ENCODE data around the gene IQGAP1. TPM values are rescaled to one million over a fixed set of nuclear protein-coding genes. Genes with fewer than 3 reads are reported as not detected.
"Not testable (repeated sequence)": the region's sequence is repeated elsewhere in the genome, so short reads cannot be mapped to it uniquely, and the experiment has no call there.

Gene IQGAP1, protein sequence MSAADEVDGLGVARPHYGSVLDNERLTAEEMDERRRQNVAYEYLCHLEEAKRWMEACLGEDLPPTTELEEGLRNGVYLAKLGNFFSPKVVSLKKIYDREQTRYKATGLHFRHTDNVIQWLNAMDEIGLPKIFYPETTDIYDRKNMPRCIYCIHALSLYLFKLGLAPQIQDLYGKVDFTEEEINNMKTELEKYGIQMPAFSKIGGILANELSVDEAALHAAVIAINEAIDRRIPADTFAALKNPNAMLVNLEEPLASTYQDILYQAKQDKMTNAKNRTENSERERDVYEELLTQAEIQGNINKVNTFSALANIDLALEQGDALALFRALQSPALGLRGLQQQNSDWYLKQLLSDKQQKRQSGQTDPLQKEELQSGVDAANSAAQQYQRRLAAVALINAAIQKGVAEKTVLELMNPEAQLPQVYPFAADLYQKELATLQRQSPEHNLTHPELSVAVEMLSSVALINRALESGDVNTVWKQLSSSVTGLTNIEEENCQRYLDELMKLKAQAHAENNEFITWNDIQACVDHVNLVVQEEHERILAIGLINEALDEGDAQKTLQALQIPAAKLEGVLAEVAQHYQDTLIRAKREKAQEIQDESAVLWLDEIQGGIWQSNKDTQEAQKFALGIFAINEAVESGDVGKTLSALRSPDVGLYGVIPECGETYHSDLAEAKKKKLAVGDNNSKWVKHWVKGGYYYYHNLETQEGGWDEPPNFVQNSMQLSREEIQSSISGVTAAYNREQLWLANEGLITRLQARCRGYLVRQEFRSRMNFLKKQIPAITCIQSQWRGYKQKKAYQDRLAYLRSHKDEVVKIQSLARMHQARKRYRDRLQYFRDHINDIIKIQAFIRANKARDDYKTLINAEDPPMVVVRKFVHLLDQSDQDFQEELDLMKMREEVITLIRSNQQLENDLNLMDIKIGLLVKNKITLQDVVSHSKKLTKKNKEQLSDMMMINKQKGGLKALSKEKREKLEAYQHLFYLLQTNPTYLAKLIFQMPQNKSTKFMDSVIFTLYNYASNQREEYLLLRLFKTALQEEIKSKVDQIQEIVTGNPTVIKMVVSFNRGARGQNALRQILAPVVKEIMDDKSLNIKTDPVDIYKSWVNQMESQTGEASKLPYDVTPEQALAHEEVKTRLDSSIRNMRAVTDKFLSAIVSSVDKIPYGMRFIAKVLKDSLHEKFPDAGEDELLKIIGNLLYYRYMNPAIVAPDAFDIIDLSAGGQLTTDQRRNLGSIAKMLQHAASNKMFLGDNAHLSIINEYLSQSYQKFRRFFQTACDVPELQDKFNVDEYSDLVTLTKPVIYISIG (N-terminal part only)
- total RNA-seq: 260 TPM

DNA sequence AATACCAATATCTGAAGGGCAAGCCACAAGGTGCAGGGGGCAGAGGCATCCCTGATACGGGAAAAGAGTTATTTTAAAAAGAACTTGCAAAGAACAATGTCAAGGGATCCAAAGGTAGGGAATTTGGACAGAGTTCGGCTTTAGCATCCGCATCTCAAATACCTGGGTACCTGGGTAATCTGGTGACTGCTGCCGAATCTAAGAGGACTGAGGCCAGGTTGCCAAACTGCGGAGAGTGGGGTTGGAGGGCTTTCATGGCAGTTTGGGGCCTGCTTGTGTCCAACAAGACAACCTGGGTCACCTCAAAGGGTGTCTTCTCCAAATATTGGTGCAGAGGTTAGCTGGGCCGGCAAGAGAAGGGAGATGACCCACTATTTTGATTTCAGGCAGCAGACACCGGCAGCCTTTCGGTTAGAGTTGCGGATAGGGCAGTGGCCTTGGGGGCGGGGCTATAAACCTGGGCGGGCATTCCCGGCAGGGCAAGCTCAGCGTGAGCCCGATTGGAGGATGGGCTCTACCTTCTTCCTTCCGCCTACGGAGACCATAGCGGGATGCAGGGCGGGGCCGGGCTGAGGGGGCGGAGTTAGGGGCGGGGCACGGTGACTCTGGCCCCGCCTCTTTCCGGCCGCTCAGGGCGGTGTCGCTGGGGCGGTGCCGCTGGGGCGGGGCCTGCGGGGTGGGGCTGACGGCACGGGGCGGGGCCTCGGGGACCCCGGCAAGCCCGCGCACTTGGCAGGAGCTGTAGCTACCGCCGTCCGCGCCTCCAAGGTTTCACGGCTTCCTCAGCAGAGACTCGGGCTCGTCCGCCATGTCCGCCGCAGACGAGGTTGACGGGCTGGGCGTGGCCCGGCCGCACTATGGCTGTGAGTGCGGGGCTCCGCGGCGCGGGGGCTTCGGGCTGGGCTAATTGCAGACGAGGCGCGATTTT lies at the start of gene IQGAP1:
Gene IQGAP1 (plus strand): TSS at position 709 of the 928 bp plus-strand sequence. CDS start 100 bp downstream, at position 809.
- DNase-seq (ENCODE audit: low spot score): peak; percentile 99

DNA sequence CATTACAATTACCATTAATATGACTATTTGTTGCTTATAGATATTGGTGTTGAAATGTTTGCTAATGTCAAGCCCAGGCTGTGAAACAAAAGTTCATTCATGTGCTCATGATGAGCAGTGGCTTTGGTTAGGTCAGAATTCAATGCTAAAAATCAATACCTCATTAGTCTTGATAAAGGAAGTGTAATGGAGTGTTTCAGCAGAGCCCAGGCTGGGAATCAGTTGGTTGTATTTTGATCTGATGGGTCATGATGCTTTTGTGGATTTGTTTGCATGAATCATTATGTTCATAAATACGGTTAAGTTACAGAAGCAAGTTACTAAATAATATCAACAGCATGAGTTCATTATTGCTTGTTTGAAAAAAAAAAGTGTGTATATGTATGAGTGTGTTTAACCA lies 49.5 kb upstream of the IQGAP1 start:
- DNase-seq (ENCODE audit: low spot score): no peak

GRCh38 chr15:90340345-90340744 lies 47.7 kb upstream of the IQGAP1 start:
- DNase-seq (ENCODE audit: low spot score): no peak

DNA sequence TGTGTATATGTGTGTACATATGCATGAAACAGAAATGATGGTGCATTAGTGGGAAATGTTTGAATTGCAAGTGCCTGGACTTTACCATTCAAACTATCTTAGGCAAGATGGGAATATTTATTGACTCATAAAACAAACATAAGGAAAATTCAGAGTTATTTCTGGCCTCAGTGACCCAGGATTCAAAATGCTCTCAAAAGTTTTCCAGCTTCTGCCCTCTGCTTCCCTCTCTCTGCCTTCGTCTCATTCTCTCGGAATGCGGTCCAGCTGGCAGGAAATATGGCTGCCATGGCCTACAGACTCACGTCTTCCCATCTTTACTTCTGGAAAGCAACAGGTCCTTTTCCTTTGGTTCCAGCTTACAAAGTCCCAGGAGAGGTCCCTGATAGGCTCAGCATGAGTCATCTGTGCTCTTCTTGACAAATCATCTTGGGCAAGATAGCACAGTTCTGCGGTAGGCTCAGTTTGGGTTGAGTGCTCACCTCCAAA lies 44.7 kb upstream of the IQGAP1 start:
- DNase-seq (ENCODE audit: low spot score): no peak

DNA sequence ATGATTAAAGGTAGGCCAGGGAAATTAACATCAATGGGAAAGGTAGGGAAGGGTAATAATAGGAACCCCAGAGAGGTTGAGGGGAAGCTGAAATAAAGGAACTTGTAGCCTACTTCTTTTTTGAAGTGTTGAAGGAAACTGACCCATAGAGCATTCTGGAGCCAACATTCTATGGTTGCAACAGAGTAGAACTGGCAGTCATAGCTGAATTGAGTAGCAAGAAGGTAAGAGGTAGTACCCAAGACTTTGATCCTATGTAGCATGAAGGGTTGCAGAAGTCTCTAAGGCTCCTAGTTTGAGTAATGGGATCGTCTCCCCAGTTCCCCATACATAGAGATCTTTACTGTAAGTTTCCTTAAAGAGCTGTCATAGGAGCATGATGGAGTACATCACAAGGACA lies 43.4 kb upstream of the IQGAP1 start:
- DNase-seq (ENCODE audit: low spot score): no peak

GRCh38 chr15:90345857-90346256 lies 42.2 kb upstream of the IQGAP1 start:
- DNase-seq (ENCODE audit: low spot score): no peak

- not testable (repeated sequence) for DNase-seq (ENCODE audit: low spot score)
Measured at GRCh38 chr15:90347431-90348065, 40.5 kb upstream of the IQGAP1 start.

GRCh38 chr15:90348456-90348855 lies 39.6 kb upstream of the IQGAP1 start:
- no peak for DNase-seq (ENCODE audit: low spot score)

- no peak for DNase-seq (ENCODE audit: low spot score)
Measured at GRCh38 chr15:90349072-90349471, 39.0 kb upstream of the IQGAP1 start.

- DNase-seq (ENCODE audit: low spot score): no peak
Measured at GRCh38 chr15:90349821-90350220, 38.2 kb upstream of the IQGAP1 start.

- no peak for DNase-seq (ENCODE audit: low spot score)
Measured at GRCh38 chr15:90351479-90352106, 36.4 kb upstream of the IQGAP1 start.

DNA sequence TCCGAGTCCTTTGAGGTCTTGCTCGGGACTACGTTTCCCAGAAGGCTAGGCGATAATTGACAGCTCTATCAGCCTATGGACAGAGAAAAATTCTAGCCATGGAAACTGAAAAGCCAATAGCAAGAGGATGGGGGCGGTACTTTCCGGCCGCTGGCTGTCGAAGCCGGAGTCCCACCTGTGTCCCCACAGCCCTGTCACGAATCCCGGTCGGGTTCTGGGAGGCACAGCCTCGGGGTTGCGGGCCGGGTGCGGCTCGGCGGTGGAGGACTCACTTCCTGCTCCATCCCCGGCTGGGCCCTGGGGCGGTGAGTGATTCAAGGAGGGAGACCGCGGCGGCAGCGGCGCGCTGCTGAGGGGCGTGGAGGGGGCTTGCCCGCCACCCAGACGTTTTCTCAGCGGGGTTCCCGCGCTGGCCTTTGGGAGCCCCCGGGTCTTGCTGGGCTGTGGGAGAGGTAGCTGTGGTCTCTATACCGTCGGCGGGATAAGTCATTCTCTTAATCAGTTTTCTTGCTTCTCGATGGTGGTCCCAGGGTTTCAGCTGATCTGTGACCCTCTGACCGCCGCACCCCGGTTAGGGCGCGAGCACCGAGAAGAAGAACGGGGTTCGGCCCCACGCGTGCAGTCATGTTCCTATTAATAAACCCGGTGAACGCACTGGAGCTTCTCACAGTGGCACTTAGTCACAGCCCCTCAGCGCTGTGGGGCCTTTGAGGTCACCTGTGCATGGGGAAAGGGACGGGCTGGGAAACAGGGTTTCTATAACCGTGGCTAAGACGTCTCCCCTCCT lies 35.7 kb upstream of the IQGAP1 start, which contains the start of gene ZNF774:
Gene ZNF774 (plus strand): TSS at position 178 of the 787 bp plus-strand sequence. CDS start 2,377 bp downstream, outside the sequence.
- peak; percentile 93 for DNase-seq (ENCODE audit: low spot score)

- DNase-seq (ENCODE audit: low spot score): no peak
Measured at GRCh38 chr15:90354986-90355385, 33.1 kb upstream of the IQGAP1 start.

- no peak for DNase-seq (ENCODE audit: low spot score)
Measured at GRCh38 chr15:90358124-90359033, 29.7 kb upstream of the IQGAP1 start.

- DNase-seq (ENCODE audit: low spot score): no peak
Measured at GRCh38 chr15:90360746-90361145, 27.3 kb upstream of the IQGAP1 start.

DNA sequence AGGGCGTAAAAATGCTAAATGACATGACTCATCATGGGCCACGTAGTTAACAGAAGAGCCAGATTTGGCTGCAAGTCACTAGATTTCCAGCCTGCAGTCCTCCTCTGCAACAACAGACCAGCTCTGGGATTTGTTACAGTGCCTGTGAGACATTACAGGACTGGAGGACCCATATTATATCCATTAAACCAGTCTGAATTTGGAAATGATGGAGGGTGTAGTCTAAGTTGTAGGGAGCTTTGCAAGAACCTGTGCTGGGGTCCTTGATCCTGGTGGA lies 25.2 kb upstream of the IQGAP1 start:
- no peak for DNase-seq (ENCODE audit: low spot score)

DNA sequence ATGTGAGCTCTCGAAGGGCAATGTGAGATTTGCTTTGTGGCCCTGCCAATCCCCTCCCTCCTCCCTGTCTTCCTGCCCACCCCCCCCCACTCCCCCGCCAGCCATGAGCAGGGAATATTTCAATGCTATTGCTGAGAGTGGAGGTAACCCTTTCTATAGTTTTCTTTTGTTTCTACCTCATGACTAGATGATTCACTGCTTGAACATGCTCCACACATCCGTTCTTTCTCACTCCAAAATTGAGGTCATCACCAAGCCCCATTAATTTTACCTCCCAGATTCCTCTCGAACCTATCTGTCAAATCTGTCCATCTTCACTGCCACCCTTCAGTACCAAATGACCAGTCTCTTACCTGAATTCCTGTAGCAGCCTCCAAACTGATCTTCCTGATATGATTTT lies 23.8 kb upstream of the IQGAP1 start:
- no peak for DNase-seq (ENCODE audit: low spot score)
